Psoas muscle (tissue), 8 donors: ENCODE data around the gene ANKRD30A. TPM values are rescaled to one million over a fixed set of nuclear protein-coding genes. Genes with fewer than 3 reads are reported as not detected.

Experiments
- ATAC-seq, 4 donors: fragments of 200-7000 bp; cut with Tn5 transposase; one replicate each; pipeline ENCODE4 v1.9.1; 2020; ENCODE audit warnings: moderate library complexity in 3 of 4, mild to moderate bottlenecking in 2 of 4
- DNase-seq, 2 donors: peaks; one replicate each; pipeline ENCODE4 v3.0.0-alpha.2; 2020
- H3K27ac ChIP-seq: fragments of 200-600 bp; one replicate; pipeline ENCODE4 v1.8.0; 2022
- H3K27me3 ChIP-seq, 3 donors: fragments of 200-600 bp in 1 of 3; one replicate each; pipeline versions ENCODE4 v1.6.1 to v1.8.0; 2013 to 2022; ENCODE audit warnings: low read length in 2 of 3, mild to moderate bottlenecking in 2 of 3, moderate library complexity in 1 of 3; ENCODE audit not compliant: insufficient read depth in 3 of 3
- H3K36me3 ChIP-seq, 2 donors: fragments of 200-600 bp in 1 of 2; one replicate each; pipeline versions ENCODE4 v1.6.1 to v1.8.0; 2013 to 2022; ENCODE audit warnings: low read depth in 1 of 2, mild to moderate bottlenecking in 1 of 2, moderate library complexity in 1 of 2; ENCODE audit not compliant: insufficient read depth in 1 of 2
- H3K4me1 ChIP-seq: fragments of 200-600 bp; one replicate; pipeline ENCODE4 v1.8.0; 2022
- H3K4me3 ChIP-seq: fragments of 200-600 bp; one replicate; pipeline ENCODE4 v1.8.0; 2022; ENCODE audit warnings: mild to moderate bottlenecking
- H3K9me3 ChIP-seq: fragments of 200-600 bp; one replicate; pipeline ENCODE4 v1.8.0; 2022
- WGBS, 3 donors: extraction: QIAGEN DNeasy Blood & Tissue Kit; methylation state at CpG; one replicate each; pipeline versions ENCODE4 v1.1.6 to v1.1.7; 2013; 5-methylcytosine and 5-hydroxymethylcytosine counted together
- intact Hi-C, 2 donors: fragments of 100-400 bp; cut with DNase I; formaldehyde crosslinking; loops; one replicate each; pipeline versions ENCODE4 v1.11.0 to v1.14.2; 2022
- polyA plus RNA-seq, 3 donors: library from polyadenylated mRNA; stranded (reverse); fragments of 200-250 nt; gene quantifications; one replicate each; pipeline ENCODE4 v1.2.3, GENCODE V29; 2013
- total RNA-seq, 4 donors: library from RNA; stranded (reverse); fragmentation: NEBNext Ultra II Directional in 2 of 4; extraction: Animal tissue kit (Norgen Biotek cat#: 25700) in 2 of 4; gene quantifications; one replicate each; pipeline versions ENCODE4 v1.2.1 to v1.2.4, GENCODE V29; 2021 to 2023
- TF ChIP-seq, protein P1 (sequence below): fragments of 200-600 bp; IDR thresholded peaks from one replicate; pipeline ENCODE4 v1.8.0; 2022; ENCODE audit warnings: antibody characterized with exemption
- donor health status: healthy with polysubstance abuse.
- donor health status: DM: no; HTN: no; CAD: no; lungs with moderate emphysema.
- donor health status: Bipolar disorder and iron deficiency.
- donor health status: healthy.
- donor health status: DM: yes; HTN: yes; CAD: no.
- donor health status: DM: no; HTN: no; CAD: no.
- donor health status: DM: no; HTN: no; CAD: no.
- donor health status: DM: yes; HTN: yes; CAD: no.

Gene ANKRD30A
- total and polyA plus RNA-seq, 7 donors = not detected

DNA sequence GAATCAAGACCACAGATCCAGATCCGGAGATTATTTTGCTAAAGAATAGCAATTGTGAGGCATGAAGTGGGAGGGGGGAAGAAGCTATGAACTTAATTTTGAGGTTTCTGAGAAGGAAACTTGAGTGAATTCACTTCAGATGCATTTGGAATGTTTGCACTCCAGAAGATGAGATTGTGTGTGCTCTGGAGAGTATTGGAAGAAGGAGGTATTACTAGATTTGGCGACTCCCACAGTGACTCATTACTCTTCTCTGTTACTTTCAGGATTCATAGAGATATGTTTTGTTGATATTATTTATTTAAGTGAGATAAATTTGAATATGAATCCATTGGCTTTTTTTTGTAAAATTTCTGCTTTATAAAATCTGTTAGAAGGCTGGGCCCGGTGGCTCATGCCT, 80.7 kb downstream of the ANKRD30A start:
- H3K27ac ChIP-seq = no peak overlapping the region
- no peak overlapping the region for H3K4me3 ChIP-seq
- TF ChIP-seq, protein P1, sequence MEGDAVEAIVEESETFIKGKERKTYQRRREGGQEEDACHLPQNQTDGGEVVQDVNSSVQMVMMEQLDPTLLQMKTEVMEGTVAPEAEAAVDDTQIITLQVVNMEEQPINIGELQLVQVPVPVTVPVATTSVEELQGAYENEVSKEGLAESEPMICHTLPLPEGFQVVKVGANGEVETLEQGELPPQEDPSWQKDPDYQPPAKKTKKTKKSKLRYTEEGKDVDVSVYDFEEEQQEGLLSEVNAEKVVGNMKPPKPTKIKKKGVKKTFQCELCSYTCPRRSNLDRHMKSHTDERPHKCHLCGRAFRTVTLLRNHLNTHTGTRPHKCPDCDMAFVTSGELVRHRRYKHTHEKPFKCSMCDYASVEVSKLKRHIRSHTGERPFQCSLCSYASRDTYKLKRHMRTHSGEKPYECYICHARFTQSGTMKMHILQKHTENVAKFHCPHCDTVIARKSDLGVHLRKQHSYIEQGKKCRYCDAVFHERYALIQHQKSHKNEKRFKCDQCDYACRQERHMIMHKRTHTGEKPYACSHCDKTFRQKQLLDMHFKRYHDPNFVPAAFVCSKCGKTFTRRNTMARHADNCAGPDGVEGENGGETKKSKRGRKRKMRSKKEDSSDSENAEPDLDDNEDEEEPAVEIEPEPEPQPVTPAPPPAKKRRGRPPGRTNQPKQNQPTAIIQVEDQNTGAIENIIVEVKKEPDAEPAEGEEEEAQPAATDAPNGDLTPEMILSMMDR = no peak
- intact Hi-C loops = no loop called here
- DNase-seq (no peak), ATAC-seq (no peak)
- H3K4me1 ChIP-seq = no peaks in the 10 kb centered on the region
- H3K27me3 ChIP-seq = no peaks in the 10 kb centered on the region
- no peaks in the 10 kb centered on the region for H3K9me3 ChIP-seq
- 85 to 91% (median 87%) methylated on average over 3 of the region's 3 CpGs for WGBS, 3 donors
- H3K36me3 ChIP-seq = no peaks in the 10 kb centered on the region

DNA sequence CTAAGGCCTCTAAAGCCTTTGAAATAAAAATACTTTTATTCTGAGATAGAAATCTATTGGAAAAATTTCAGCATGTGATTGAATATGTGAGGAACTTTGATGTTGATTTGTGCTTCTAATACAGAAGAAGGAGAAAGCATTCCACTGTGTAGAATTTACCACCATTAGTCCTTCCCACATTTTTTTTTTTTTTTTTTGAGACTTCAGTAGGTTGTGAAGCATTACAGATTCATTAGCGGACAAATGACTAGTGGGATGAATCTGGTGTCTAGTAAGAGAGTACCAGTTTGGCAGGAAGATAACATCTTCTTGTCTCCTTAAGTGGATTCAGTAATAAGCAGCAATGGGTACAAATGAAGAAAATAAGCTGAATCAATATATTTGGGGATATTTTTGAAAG, 95.5 kb downstream of the ANKRD30A start:
- H3K9me3 ChIP-seq = no peaks in the 10 kb centered on the region
- ATAC-seq = no peak
- WGBS, 3 donors = 0 to 53% (median 0%) methylated on average over 1 of the region's 1 CpG
- no peaks in the 10 kb centered on the region for H3K4me1 ChIP-seq
- H3K27me3 ChIP-seq = no peaks in the 10 kb centered on the region
- no peak for DNase-seq
- no peak overlapping the region for H3K27ac ChIP-seq
- TF ChIP-seq, protein P1 = no peak
- no peak overlapping the region for H3K4me3 ChIP-seq
- no peaks in the 10 kb centered on the region for H3K36me3 ChIP-seq
- intact Hi-C loops = no loop called here

DNA sequence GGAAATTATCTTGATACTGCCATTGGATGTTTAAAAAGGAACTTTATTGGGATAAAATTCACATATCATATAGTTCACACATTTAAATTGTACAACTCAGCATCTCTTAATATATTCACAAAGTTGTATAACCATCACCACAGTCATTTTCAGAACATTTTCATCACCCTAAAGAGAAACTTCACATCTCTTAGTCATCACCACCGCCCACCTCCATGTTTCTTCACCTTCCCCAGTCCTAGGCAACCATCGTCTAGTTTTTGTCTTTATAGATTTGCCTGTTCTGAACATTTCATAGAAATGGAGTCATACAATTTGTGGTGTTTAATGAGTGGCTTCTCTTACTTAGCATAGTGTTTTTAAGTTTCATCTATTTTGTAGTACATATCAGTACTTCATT, 96.6 kb downstream of the ANKRD30A start:
- Histone ChIP-seq H3K36me3 (no peaks in the 10 kb centered on the region), H3K27me3 (no peaks in the 10 kb centered on the region), H3K4me3 (no peak overlapping the region), H3K9me3 (no peaks in the 10 kb centered on the region), H3K4me1 (no peaks in the 10 kb centered on the region), H3K27ac (no peak overlapping the region)
- 19 to 22% (median 21%) methylated on average over 2 of the region's 2 CpGs for WGBS, 3 donors
- intact Hi-C loops = no loop called here
- TF ChIP-seq, protein P1 = no peak
- ATAC-seq = no peak
- DNase-seq = no peak

DNA sequence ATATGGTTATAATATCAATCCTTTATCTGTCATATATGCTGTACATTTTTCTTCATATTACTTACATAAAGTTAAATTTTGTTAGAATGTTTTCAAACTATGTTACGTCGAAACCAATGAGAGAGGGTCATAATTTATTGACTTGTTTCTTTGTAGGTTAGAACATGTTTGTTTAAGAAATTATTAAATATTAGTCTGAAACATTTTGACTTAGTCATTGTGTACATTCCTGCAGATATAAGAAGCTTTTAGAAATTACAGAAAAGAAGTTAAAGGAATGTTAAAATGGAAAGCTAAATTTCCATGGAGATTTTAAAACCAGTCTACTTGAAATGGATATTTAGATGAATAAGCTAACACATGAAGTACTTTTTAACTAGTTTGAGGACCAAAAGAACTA, 99.8 kb downstream of the ANKRD30A start:
- Histone ChIP-seq H3K4me3 (no peak overlapping the region), H3K4me1 (no peaks in the 10 kb centered on the region), H3K36me3 (no peaks in the 10 kb centered on the region), H3K9me3 (no peaks in the 10 kb centered on the region), H3K27me3 (no peaks in the 10 kb centered on the region), H3K27ac (no peak overlapping the region)
- ATAC-seq = no peak
- TF ChIP-seq, protein P1 = no peak
- intact Hi-C loops = no loop called here
- DNase-seq = no peak
- 79 to 89% (median 84%) methylated on average over 2 of the region's 2 CpGs for WGBS, 3 donors

DNA sequence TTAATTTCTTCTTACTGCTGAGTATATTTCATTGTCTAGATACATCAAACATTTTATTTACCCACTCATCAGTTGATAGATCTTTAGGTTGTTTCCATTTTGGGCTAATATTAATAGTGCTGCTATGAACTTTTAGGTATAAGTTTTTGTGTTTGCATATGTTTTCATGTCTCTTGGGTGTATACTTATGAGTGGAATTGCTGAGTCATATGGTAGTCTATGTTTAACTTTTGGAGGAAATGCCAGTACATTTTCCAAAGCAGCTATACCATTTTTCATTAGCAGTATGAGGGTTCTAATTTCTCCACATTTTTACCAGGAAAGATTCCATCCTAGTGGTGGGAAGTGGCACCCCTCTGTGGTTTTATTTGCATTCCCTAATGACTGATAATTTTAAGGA, 101.1 kb downstream of the ANKRD30A start:
- no peak overlapping the region for H3K27ac ChIP-seq
- no peaks in the 10 kb centered on the region for H3K4me1 ChIP-seq
- H3K9me3 ChIP-seq = no peaks in the 10 kb centered on the region
- TF ChIP-seq, protein P1 = no peak
- DNase-seq (no peak), ATAC-seq (no peak)
- H3K27me3 ChIP-seq = no peaks in the 10 kb centered on the region
- H3K36me3 ChIP-seq = no peaks in the 10 kb centered on the region
- intact Hi-C loops = no loop called here
- no peak overlapping the region for H3K4me3 ChIP-seq
